ENCODE measurements around the gene SLC23A1.

SLC23A1 gene

DNA sequence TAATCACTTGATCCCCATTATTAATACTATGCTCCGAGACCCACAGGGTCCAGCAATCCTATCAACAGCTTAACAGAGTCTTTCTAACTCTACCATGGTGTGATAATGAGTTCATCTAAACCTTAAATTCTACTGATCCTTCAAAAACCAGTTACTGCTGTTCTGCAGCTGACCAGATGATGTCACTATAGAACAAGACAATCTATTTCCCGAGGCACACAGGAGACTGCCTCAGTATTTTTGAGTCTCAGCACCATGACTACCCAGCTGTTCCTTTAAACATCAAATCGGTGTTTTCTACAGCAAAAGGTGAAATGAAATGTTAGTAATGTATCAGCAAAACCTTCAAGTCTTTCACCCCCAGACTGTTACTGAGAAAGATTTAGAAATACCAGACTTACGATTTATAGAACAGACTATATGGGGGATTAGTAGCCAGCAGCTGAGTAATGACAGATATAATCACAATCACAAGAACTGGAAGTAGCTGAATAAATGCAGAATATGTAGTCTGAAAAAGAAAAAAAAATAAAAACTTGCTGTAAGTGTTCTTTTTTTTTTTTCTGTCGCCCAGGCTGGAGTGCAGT lies 39.3 kb upstream of the SLC23A1 start:
- TF ChIP-seq, protein P1, sequence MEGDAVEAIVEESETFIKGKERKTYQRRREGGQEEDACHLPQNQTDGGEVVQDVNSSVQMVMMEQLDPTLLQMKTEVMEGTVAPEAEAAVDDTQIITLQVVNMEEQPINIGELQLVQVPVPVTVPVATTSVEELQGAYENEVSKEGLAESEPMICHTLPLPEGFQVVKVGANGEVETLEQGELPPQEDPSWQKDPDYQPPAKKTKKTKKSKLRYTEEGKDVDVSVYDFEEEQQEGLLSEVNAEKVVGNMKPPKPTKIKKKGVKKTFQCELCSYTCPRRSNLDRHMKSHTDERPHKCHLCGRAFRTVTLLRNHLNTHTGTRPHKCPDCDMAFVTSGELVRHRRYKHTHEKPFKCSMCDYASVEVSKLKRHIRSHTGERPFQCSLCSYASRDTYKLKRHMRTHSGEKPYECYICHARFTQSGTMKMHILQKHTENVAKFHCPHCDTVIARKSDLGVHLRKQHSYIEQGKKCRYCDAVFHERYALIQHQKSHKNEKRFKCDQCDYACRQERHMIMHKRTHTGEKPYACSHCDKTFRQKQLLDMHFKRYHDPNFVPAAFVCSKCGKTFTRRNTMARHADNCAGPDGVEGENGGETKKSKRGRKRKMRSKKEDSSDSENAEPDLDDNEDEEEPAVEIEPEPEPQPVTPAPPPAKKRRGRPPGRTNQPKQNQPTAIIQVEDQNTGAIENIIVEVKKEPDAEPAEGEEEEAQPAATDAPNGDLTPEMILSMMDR (IDR thresholded peaks at IDR 0.05; ENCODE audit: low read depth, low read length, missing control alignments), result peak; percentile 84
- no peaks in the 10 kb centered on the region for H3K27me3 ChIP-seq (replicated peaks)
- H3K36me3 ChIP-seq (replicated peaks), result peaks cover 34% of the 10 kb centered on the region
- in situ Hi-C loops (cut with HindIII; ENCODE audit: low pct_ligation_motif_present, low sequenced_read_pairs), result loop anchor here (25.0 kb wide), 1 partner anchor 340 kb away; no protein-coding TSS in a partner anchor
- peak; percentile 73 for DNase-seq
- H3K27ac ChIP-seq, result no peak overlapping the region
- H3K4me3 ChIP-seq (ENCODE audit: low read depth, low read length), result no peak overlapping the region

DNA sequence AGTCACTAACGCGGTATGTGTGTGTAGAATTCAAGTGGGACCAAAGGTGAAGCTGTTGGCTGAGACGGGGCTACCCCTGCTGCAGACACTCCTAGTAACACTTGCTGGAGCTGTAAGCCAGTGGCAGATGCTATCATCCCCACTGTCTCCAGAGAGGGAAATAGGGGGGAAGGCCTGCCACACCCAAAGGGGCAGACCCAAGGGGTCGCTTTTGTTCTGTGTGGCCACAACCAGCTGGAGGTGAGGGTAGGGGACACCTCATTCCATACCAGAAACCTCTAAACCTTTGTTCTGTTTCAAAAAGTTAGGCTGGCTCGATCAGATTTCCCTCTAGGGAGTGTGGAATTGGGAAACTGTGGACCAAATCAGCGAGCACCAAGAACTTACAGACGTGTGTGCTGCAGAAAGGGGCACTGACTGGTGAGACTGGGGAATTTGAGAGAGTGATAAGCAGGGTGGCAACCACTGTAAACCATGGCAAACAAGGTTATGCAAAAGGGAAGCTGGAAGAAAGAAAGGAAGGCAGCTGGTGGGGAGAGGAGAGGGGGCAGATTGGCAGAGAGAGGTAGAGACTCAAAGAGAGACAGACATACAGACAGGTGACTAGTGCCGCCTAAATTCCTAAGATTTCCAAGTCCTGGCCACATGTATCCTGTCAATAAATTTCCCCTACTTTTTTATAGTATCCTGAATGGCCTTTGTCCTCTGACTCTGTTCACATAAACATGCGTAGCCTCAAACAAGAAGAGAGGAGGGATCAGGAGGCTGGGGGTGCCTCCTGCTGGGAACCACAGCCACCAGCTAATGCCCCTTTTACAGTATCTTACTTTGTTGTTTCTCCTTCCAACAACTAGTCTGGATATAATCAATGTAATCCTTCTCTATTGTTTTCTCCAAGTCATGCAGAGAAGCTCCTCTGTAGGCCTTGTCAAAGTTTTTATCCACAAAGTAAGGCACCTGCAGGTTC lies 36.4 kb upstream of the SLC23A1 start:
- TF ChIP-seq, protein P1 (IDR thresholded peaks at IDR 0.05; ENCODE audit: low read depth, low read length, missing control alignments), result no peak
- Histone ChIP-seq H3K27me3 (replicated peaks) (no peaks in the 10 kb centered on the region), H3K4me3 (ENCODE audit: low read depth, low read length) (no peak overlapping the region), H3K27ac (no peak overlapping the region), H3K36me3 (replicated peaks) (peaks cover 28% of the 10 kb centered on the region)
- no peak for DNase-seq
- in situ Hi-C loops (cut with HindIII; ENCODE audit: low pct_ligation_motif_present, low sequenced_read_pairs), result loop anchor here (10.0 to 25.0 kb wide), 2 partner anchors 95 to 343 kb away; no protein-coding TSS in a partner anchor

DNA sequence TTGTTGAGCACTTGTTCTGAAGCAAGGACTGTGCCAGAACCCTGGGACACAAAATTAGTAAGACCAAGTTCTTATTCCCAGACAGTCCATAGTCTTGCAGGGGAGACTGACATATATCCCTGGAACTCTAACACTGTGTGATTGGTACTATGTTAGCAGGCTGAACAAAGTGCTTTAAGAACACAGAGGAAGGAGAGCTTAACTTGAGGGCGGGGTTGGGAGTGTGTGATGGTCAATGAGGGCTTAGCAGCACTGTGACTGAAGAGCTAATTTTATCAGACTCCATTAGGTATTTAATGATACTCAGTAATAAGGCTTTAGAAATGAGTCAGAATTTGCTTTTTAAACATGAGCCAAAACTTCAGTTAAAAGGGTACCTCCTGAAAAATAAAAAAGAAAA lies 35.7 kb upstream of the SLC23A1 start:
- peaks cover 23% of the 10 kb centered on the region for H3K36me3 ChIP-seq (replicated peaks)
- DNase-seq, result no peak
- H3K27ac ChIP-seq, result no peak overlapping the region
- in situ Hi-C loops (cut with HindIII; ENCODE audit: low pct_ligation_motif_present, low sequenced_read_pairs), result loop anchor here (10.0 to 25.0 kb wide), 2 partner anchors 96 to 344 kb away; no protein-coding TSS in a partner anchor
- TF ChIP-seq, protein P1 (IDR thresholded peaks at IDR 0.05; ENCODE audit: low read depth, low read length, missing control alignments), result no peak
- H3K27me3 ChIP-seq (replicated peaks), result no peaks in the 10 kb centered on the region
- H3K4me3 ChIP-seq (ENCODE audit: low read depth, low read length), result no peak overlapping the region

DNA sequence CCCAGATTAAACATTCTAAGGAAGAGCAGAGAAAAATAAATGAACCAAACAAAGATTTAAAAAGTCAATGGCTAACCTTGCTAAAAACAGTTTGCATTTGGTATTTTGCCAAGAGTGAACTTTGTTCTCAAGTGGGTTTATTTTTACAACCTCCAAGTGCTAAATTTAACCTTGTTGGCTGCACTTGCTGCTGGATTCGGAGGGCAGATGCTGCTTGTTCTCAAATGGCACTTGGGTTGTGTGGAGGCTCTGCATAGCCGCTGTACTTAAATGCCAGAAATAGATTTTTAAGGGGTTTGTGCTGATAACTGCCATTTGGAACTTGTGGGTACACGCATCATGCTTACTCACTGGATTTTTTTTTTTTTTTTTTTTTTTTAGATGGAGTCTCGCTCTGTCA lies 34.1 kb upstream of the SLC23A1 start:
- TF ChIP-seq, protein P1 (IDR thresholded peaks at IDR 0.05; ENCODE audit: low read depth, low read length, missing control alignments), result no peak
- DNase-seq, result no peak
- in situ Hi-C loops (cut with HindIII; ENCODE audit: low pct_ligation_motif_present, low sequenced_read_pairs), result loop anchor here (10.0 to 25.0 kb wide), 2 partner anchors 98 to 345 kb away; no protein-coding TSS in a partner anchor
- no peak overlapping the region for H3K27ac ChIP-seq
- no peak overlapping the region for H3K4me3 ChIP-seq (ENCODE audit: low read depth, low read length)
- peaks cover 21% of the 10 kb centered on the region for H3K36me3 ChIP-seq (replicated peaks)
- no peaks in the 10 kb centered on the region for H3K27me3 ChIP-seq (replicated peaks)

DNA sequence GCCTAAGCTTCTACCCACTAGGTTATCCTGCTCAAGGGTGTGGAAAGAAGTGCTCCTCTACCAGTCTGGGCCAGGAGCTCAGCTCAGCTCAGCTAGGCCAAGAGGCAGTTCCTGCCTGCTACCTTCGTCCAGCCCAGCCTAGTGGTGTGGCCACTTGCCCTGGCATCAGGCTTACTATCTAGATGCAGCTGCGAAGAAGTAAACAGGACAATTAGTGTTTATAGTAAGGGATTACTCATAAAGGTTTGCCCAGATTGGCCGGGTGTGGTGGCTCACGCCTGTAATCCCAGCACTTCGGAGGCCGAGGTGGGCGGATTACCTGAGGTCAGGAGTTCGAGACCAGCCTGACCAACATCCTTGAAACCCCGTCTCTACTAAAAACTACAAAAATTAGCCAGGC lies 33.6 kb upstream of the SLC23A1 start:
- Histone ChIP-seq H3K4me3 (ENCODE audit: low read depth, low read length) (no peak overlapping the region), H3K27me3 (replicated peaks) (no peaks in the 10 kb centered on the region), H3K36me3 (replicated peaks) (peaks cover 21% of the 10 kb centered on the region), H3K27ac (no peak overlapping the region)
- in situ Hi-C loops (cut with HindIII; ENCODE audit: low pct_ligation_motif_present, low sequenced_read_pairs), result loop anchor here (10.0 to 25.0 kb wide), 2 partner anchors 98 to 346 kb away; no protein-coding TSS in a partner anchor
- TF ChIP-seq, protein P1 (IDR thresholded peaks at IDR 0.05; ENCODE audit: low read depth, low read length, missing control alignments), result no peak
- no peak for DNase-seq
